B cell (primary cell): ENCODE measurements around the gene SLAIN2. TPM values are rescaled to one million over a fixed set of nuclear protein-coding genes. Genes with fewer than 3 reads are reported as not detected.

Experiments
- ATAC-seq: fragments of 200-7000 bp; cut with Tn5 transposase; one replicate; pipeline ENCODE4 v1.10.0; 2021; ENCODE audit warnings: low read depth, mild to moderate bottlenecking, moderate number of reproducible peaks, moderate library complexity
- CTCF ChIA-PET: fragments of 350-600 bp; sonication (Branson Sonifier 250); formaldehyde crosslinking; loops from one replicate; lab custom pipeline; 2021; ENCODE audit warnings: antibody characterized with exemption, inconsistent platforms; lab: Charles Lee
- POLR2A ChIA-PET: fragments of 350-600 bp; sonication (Branson Sonifier 250); formaldehyde crosslinking; loops from one replicate; lab custom pipeline; 2021; ENCODE audit warnings: antibody characterized with exemption; lab: Charles Lee
- DNase-seq: peaks from one replicate; pipeline ENCODE4 v3.0.0; 2013
- H2AFZ ChIP-seq: 2 replicates; pipeline ENCODE4 v1.6.1; 2012; ENCODE audit warnings: mild to moderate bottlenecking, low read depth, low read length; ENCODE audit not compliant: insufficient read depth, poor library complexity, severe bottlenecking
- H3K27ac ChIP-seq, 2 donors: 1 replicate in 1 of 2; 2 replicates in 1 of 2; pipeline ENCODE4 v1.5.1; 2012 to 2013; ENCODE audit warnings: low read length in 2 of 2, mild to moderate bottlenecking in 2 of 2, moderate library complexity in 1 of 2
- H3K27me3 ChIP-seq, 4 experiments: fragments of 200-600 bp in 1 of 4; sonication (generic) in 1 of 4; replicated peaks in 1 of 4; 1 replicate in 2 of 4; 2 replicates in 2 of 4; pipeline versions ENCODE4 v1.6.1 to v1.7.0; 2013 to 2016; ENCODE audit warnings: low read length in 3 of 4, mild to moderate bottlenecking in 2 of 4, mixed read lengths in 1 of 4, moderate library complexity in 1 of 4; ENCODE audit not compliant: insufficient read depth in 4 of 4, control insufficient read depth in 3 of 4; ENCODE audit errors: control extremely low read depth in 1 of 4
- H3K36me3 ChIP-seq, 2 experiments: replicated peaks in 1 of 2; 1 replicate in 1 of 2; 2 replicates in 1 of 2; pipeline versions ENCODE4 v1.6.1 to v1.7.1; 2013; ENCODE audit warnings: low read length in 1 of 2; ENCODE audit not compliant: insufficient read depth in 2 of 2, control insufficient read depth in 1 of 2; ENCODE audit errors: control extremely low read depth in 1 of 2, extremely low read depth in 1 of 2
- H3K4me1 ChIP-seq, 2 donors: fragments of 200-600 bp in 1 of 2; sonication (generic) in 1 of 2; 1 replicate in 1 of 2; 2 replicates in 1 of 2; pipeline versions ENCODE4 v1.5.1 to v1.6.1; 2013 to 2017; ENCODE audit warnings: low read length in 2 of 2; ENCODE audit not compliant: control insufficient read depth in 2 of 2, insufficient read depth in 2 of 2
- H3K4me2 ChIP-seq: replicated peaks from 2 replicates; pipeline ENCODE3; 2012; ENCODE audit warnings: mild to moderate bottlenecking, low read depth, low read length; ENCODE audit not compliant: poor library complexity, severe bottlenecking
- H3K4me3 ChIP-seq, 5 experiments: fragments of 200-600 bp in 1 of 5; sonication (generic) in 1 of 5; 1 replicate in 3 of 5; 2 replicates in 2 of 5; pipeline versions ENCODE4 v1.5.1 to v1.7.0; 2011 to 2016; ENCODE audit warnings: low read length in 4 of 5, mild to moderate bottlenecking in 4 of 5, low read depth in 2 of 5, control low read depth in 1 of 5, moderate library complexity in 1 of 5; ENCODE audit not compliant: insufficient read depth in 1 of 5; ENCODE audit errors: control extremely low read depth in 1 of 5, extremely low read depth in 1 of 5
- H3K79me2 ChIP-seq: fragments of 200-600 bp; sonication (generic); one replicate; pipeline ENCODE4 v1.6.0; 2016; ENCODE audit warnings: low read length; ENCODE audit not compliant: control insufficient read depth, insufficient read depth
- H3K9ac ChIP-seq: fragments of 200-600 bp; sonication (generic); 2 replicates; pipeline ENCODE4 v1.6.1; 2017; ENCODE audit warnings: mild to moderate bottlenecking, low read length, moderate library complexity
- H3K9me3 ChIP-seq, 3 donors: one replicate each; pipeline versions ENCODE4 v1.6.1 to v1.7.1; 2013; ENCODE audit warnings: low read length in 2 of 3; ENCODE audit not compliant: control insufficient read depth in 2 of 3, insufficient read depth in 1 of 3; ENCODE audit errors: control extremely low read depth in 1 of 3
- H4K20me1 ChIP-seq: 2 replicates; pipeline ENCODE4 v1.6.0; 2012; ENCODE audit warnings: mild to moderate bottlenecking, low read length; ENCODE audit not compliant: insufficient read depth, control insufficient read depth, poor library complexity, severe bottlenecking
- H3K27ac Mint-ChIP-seq: one replicate; pipeline ENCODE4 v1.8.0; 2021; ENCODE audit warnings: mixed read lengths
- H3K27me3 Mint-ChIP-seq: one replicate; pipeline ENCODE4 v1.8.0; 2021; ENCODE audit warnings: mixed read lengths
- H3K4me1 Mint-ChIP-seq: one replicate; pipeline ENCODE4 v1.8.0; 2021; ENCODE audit warnings: mixed read lengths
- H3K4me3 Mint-ChIP-seq: one replicate; pipeline ENCODE4 v1.8.0; 2021; ENCODE audit warnings: mixed read lengths
- H3K9me3 Mint-ChIP-seq: one replicate; pipeline ENCODE4 v1.8.0; 2022; ENCODE audit warnings: mixed read lengths; ENCODE audit not compliant: insufficient read depth
- EZH2 ChIP-seq: IDR thresholded peaks from 2 replicates; pipeline ENCODE4 v1.6.1; 2012; ENCODE audit warnings: borderline replicate concordance, low read depth, mild to moderate bottlenecking, moderate library complexity, low read length; ENCODE audit not compliant: insufficient read depth, poor library complexity, severe bottlenecking
- WGBS: methylation state at CpG from one replicate; pipeline ENCODE4 v1.1.5; 2013; ENCODE audit warnings: missing lambda C conversion rate; ENCODE audit not compliant: insufficient coverage; 5-methylcytosine and 5-hydroxymethylcytosine counted together
- intact Hi-C: fragments of 100-400 bp; cut with micrococcal nuclease; formaldehyde crosslinking; loops from one replicate; pipeline ENCODE4 v1.10.0; 2022
- polyA plus RNA-seq: library from polyadenylated mRNA; depleted of rRNA; stranded (reverse); fragments of >200 nt; gene quantifications from 2 replicates; pipeline ENCODE4 v1.2.3, GENCODE V29; 2012
- total RNA-seq, 2 donors: library from RNA; stranded (reverse); fragments of 120-200 nt in 1 of 2; gene quantifications; 1 replicate in 1 of 2; 2 replicates in 1 of 2; pipeline versions ENCODE4 v1.2.3 to v1.2.4, GENCODE V29; 2013 to 2022
- TF ChIP-seq, protein P1 (sequence below): fragments of 200-600 bp; IDR thresholded peaks from one replicate; pipeline ENCODE4 v1.8.0; 2022; ENCODE audit warnings: antibody characterized with exemption, mild to moderate bottlenecking

The SLAIN2 gene
- total and polyA plus RNA-seq, 2 donors (not counting 1 experiment from before 2014, with no cell fraction given), result 19.7 to 69.1 TPM

DNA sequence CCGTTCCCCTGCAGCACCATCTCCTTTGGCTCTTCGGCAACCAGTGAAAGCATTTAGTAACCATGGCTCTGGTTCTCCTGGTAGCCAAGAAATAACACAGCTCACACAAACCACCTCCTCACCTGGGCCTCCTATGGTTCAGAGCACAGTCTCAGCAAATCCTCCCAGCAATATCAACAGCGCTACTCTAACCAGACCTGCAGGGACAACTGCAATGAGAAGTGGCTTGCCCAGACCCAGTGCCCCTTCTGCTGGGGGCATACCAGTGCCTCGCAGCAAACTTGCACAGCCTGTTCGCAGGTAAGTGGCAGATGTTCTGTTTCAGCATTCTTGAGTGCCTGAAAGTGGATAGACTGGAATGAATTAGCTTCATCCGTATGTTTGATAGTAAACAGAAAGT is 78.8 kb downstream of the SLAIN2 start:
- no peaks in the 10 kb centered on the region for H3K4me1 Mint-ChIP-seq
- DNase-seq, result no peak
- no peak for TF ChIP-seq EZH2
- TF ChIP-seq, protein P1, sequence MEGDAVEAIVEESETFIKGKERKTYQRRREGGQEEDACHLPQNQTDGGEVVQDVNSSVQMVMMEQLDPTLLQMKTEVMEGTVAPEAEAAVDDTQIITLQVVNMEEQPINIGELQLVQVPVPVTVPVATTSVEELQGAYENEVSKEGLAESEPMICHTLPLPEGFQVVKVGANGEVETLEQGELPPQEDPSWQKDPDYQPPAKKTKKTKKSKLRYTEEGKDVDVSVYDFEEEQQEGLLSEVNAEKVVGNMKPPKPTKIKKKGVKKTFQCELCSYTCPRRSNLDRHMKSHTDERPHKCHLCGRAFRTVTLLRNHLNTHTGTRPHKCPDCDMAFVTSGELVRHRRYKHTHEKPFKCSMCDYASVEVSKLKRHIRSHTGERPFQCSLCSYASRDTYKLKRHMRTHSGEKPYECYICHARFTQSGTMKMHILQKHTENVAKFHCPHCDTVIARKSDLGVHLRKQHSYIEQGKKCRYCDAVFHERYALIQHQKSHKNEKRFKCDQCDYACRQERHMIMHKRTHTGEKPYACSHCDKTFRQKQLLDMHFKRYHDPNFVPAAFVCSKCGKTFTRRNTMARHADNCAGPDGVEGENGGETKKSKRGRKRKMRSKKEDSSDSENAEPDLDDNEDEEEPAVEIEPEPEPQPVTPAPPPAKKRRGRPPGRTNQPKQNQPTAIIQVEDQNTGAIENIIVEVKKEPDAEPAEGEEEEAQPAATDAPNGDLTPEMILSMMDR, result no peak
- H3K4me3 Mint-ChIP-seq, result no peak overlapping the region
- Histone ChIP-seq H3K4me2 (no peak overlapping the region), H3K27ac (no peak overlapping the region), H3K36me3 (peaks cover 18 to 27% of the 10 kb centered on the region in 2 experiments), H4K20me1 (no peaks in the 10 kb centered on the region), H3K79me2 (no peaks in the 10 kb centered on the region), H3K27me3 (no peaks in the 10 kb centered on the region), H3K9me3 (peaks cover 0 to 1% (median 0%) of the 10 kb centered on the region in 3 donors), H3K4me3 (no peak overlapping the region), H3K9ac (no peak overlapping the region), H2AFZ (no peak overlapping the region), H3K4me1 (no peaks in the 10 kb centered on the region)
- no peaks in the 10 kb centered on the region for H3K27me3 Mint-ChIP-seq
- CTCF ChIA-PET, result interaction anchor here (2.1 kb wide), 1 partner anchor 27 kb away, joined by 6 read pairs; no protein-coding TSS in a partner anchor
- POLR2A ChIA-PET, result no interaction called here
- intact Hi-C loops, result no loop called here
- WGBS, result 100% methylated on average over 5 of the region's 6 CpGs
- no peaks in the 10 kb centered on the region for H3K9me3 Mint-ChIP-seq
- ATAC-seq, result no peak
- no peak overlapping the region for H3K27ac Mint-ChIP-seq

DNA sequence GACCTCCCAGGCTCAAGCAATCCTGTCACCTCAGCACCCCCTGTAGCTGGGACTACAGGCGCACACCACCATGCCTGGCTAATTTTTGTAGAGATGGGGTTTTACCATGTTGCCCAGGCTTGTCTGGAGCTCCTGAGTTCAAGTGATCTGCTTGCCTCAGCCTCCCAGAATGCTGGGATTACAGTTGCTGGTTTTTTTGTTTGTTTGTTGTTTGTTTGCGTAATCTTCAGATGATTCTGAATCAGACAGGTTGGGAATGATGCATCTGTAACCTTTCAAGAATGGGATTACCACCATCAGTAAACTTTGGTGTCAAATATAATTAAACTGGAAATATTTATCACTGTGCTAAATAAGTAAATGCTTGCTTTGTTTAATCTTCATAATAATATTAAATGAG is 79.8 kb downstream of the SLAIN2 start:
- no peaks in the 10 kb centered on the region for H3K79me2 ChIP-seq
- H3K9ac ChIP-seq, result no peak overlapping the region
- no CpG with 5 or more reads among the region's 2 CpGs for WGBS
- no peak overlapping the region for H3K4me2 ChIP-seq
- H4K20me1 ChIP-seq, result no peaks in the 10 kb centered on the region
- H3K4me1 ChIP-seq, result no peaks in the 10 kb centered on the region
- ATAC-seq, result no peak
- H3K27me3 Mint-ChIP-seq, result no peaks in the 10 kb centered on the region
- no peak overlapping the region for H3K4me3 ChIP-seq
- no peaks in the 10 kb centered on the region for H3K4me1 Mint-ChIP-seq
- no peak for TF ChIP-seq EZH2
- TF ChIP-seq, protein P1, result no peak
- no peaks in the 10 kb centered on the region for H3K9me3 Mint-ChIP-seq
- H3K36me3 ChIP-seq, result peaks cover 18 to 27% of the 10 kb centered on the region in 2 experiments
- H3K27ac ChIP-seq, result no peak overlapping the region
- no peak for DNase-seq
- intact Hi-C loops, result no loop called here
- H3K4me3 Mint-ChIP-seq, result no peak overlapping the region
- H3K27me3 ChIP-seq, result no peaks in the 10 kb centered on the region
- H3K27ac Mint-ChIP-seq, result no peak overlapping the region
- peaks cover 0 to 1% (median 0%) of the 10 kb centered on the region in 3 donors for H3K9me3 ChIP-seq
- H2AFZ ChIP-seq, result no peak overlapping the region
- POLR2A ChIA-PET, result no interaction called here
- CTCF ChIA-PET, result interaction anchor here (2.1 kb wide), 1 partner anchor 26 kb away, joined by 6 read pairs; no protein-coding TSS in a partner anchor
